Stimulated activated CD8-positive, alpha-beta memory T cell treated with anti-CD3 and anti-CD28 coated beads, Interleukin-12 subunit alpha, Interleukin-12 subunit beta, amount 100 ng/mL, for 24 hours (primary cell): ENCODE results near the gene MPDU1.
A peak's percentile ranks its signal among the peaks of the same experiment; 100 is the strongest.

Source experiments
- DNase-seq: peaks from one replicate; pipeline ENCODE4 v3.0.0-alpha.2; 2020; ENCODE audit errors: extremely low read depth

Gene MPDU1

GRCh38 chr17:7583253-7584109 is at the start of gene MPDU1:
Gene MPDU1 (plus strand): TSS chr17:7583852. CDS start chr17:7583863, 11 bp downstream.
- DNase-seq: peak; percentile 88

- no peak for DNase-seq
Observed at GRCh38 chr17:7538050-7538449, 45.6 kb upstream of the MPDU1 start.

- DNase-seq: no peak
Observed at GRCh38 chr17:7538891-7539545, 44.6 kb upstream of the MPDU1 start.

GRCh38 chr17:7541074-7541621 is 42.5 kb upstream of the MPDU1 start:
- DNase-seq: no peak

- no peak for DNase-seq
Observed at GRCh38 chr17:7544911-7545310, 38.7 kb upstream of the MPDU1 start.

- DNase-seq: no peak
Observed at GRCh38 chr17:7548585-7549400, 34.9 kb upstream of the MPDU1 start, which contains the start of gene TNFSF12. Gene TNFSF12 (plus strand): TSS chr17:7549058. CDS start chr17:7549154, 96 bp downstream.

- no peak for DNase-seq
Observed at GRCh38 chr17:7549401-7550055, 34.1 kb upstream of the MPDU1 start.

GRCh38 chr17:7550344-7550743 is 33.3 kb upstream of the MPDU1 start:
- DNase-seq: no peak

GRCh38 chr17:7551396-7551795 is 32.3 kb upstream of the MPDU1 start:
- DNase-seq: no peak

GRCh38 chr17:7552621-7553051 is 31.0 kb upstream of the MPDU1 start:
- no peak for DNase-seq

- no peak for DNase-seq
Observed at GRCh38 chr17:7553356-7553755, 30.3 kb upstream of the MPDU1 start.

GRCh38 chr17:7555320-7555948 is 28.2 kb upstream of the MPDU1 start:
- no peak for DNase-seq

- no peak for DNase-seq
Observed at GRCh38 chr17:7556627-7557026, 27.0 kb upstream of the MPDU1 start.

GRCh38 chr17:7557147-7557764 is 26.4 kb upstream of the MPDU1 start:
- no peak for DNase-seq

GRCh38 chr17:7557775-7558543 is 25.7 kb upstream of the MPDU1 start:
- DNase-seq: no peak

GRCh38 chr17:7558544-7559319 is 24.9 kb upstream of the MPDU1 start, which contains the start of gene TNFSF13:
Gene TNFSF13 (plus strand): TSS chr17:7558750. CDS start chr17:7559040, 290 bp downstream.
- DNase-seq: no peak

- no peak for DNase-seq
Observed at GRCh38 chr17:7559320-7560171, 24.1 kb upstream of the MPDU1 start.
